ENCODE results near the gene MAP2K7. TPM values are rescaled to one million over a fixed set of nuclear protein-coding genes. Genes with fewer than 3 reads are reported as not detected.
"Not testable (repeated sequence)": the region's sequence is repeated elsewhere in the genome, so short reads cannot be mapped to it uniquely, and the experiment has no call there.

Gene MAP2K7
- total RNA-seq, 1 donor, result 21.5 TPM

DNA sequence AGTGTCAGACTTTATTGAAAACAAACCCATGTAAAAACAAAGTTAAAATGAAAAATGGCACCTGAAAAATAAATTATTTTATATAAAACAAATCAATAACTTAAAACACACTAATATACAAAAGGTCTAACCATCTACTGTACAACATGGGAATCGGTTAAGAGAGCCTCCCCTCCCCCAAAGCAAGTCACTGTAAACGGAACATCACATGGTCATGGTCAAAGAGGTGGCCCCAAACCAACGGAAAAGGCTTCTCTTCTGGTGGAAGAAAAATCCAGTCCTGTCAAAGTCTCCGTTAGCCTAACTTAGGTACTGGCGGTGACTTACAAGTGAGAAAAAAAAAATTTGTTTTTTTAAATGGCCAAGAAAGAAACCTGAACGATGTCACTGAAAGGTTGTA, 55.5 kb downstream of the MAP2K7 start:
- peak in 2 of 3 donors; percentile 18 to 57 for DNase-seq (ENCODE audit: low read depth in 2 of 3, low spot score in 2 of 3)

- DNase-seq (ENCODE audit: low read depth in 2 of 3, low spot score in 2 of 3), result not testable (repeated sequence)
Measured at GRCh38 chr19:7961082-7961481, 57.4 kb downstream of the MAP2K7 start.

DNA sequence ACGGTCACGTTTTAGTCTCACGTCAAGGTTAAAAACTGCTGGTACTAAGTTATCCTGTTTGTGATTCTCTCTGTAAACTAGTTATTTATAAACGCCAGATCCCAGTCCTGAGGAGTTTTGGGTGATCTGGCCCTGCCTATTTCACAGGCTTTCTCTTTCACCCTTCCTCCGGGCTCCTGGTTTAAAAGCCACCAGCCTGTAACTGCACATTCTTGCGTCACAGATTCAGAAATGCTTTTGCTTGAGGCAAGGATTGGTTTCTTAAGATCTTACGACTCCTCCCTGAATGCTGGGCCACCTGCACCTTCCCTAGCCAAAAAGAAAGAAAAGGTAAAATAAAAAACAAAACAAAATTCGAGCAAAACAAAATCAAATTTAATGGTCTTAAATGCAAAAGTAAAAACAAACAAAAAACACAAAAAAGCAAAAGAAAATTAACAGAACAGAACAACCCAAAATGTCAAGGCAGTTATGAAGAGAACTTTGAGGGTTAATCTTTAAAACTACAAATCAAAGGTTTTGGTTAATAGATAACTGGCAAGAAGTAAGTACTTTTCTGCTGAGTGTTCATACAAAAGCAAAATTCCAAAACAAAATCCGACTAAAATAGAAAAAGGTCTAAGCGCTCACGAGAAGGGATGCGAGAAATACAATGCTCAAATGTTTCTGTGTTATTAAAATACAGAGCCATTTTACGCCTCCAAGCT, 58.4 kb downstream of the MAP2K7 start:
- no peak for DNase-seq (ENCODE audit: low read depth in 2 of 3, low spot score in 2 of 3)

GRCh38 chr19:7962644-7963268, 59.1 kb downstream of the MAP2K7 start:
- DNase-seq (ENCODE audit: low read depth in 2 of 3, low spot score in 2 of 3), result no peak

DNA sequence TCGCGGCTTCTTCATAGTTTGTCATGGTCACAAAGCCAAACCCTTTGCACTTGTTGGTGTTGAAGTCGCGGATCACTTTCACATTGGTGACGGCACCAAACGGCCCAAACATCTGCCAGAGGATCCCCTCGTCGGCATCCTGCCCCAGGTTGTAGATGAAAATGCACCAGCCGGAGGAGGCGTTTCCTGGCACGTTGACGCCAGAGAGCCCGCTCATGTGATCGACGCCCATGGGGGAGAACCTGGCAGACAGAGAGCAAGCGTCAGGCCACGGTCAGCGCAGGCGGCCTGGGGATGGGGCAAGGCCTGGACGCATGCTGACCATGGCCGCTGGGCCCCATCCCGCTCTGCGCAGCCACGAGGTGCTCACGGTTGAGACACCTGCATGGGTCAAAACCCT, 59.9 kb downstream of the MAP2K7 start:
- DNase-seq (ENCODE audit: low read depth in 2 of 3, low spot score in 2 of 3), result no peak

Other genes starting within 250 kb of the MAP2K7 start
- 0.54 TPM for gene RETN, start 234.8 kb upstream of the MAP2K7 start, total RNA-seq
- 0.27 TPM for gene MCEMP1, start 226.8 kb upstream of the MAP2K7 start, total RNA-seq
- gene TRAPPC5, start 223.0 kb upstream of the MAP2K7 start, total RNA-seq, result 52.0 TPM
- gene FCER2, start 201.7 kb upstream of the MAP2K7 start, total RNA-seq, result 2.7 TPM
- under 0.01 TPM for gene CLEC4G, start 171.8 kb upstream of the MAP2K7 start, total RNA-seq
- gene CD209, start 156.3 kb upstream of the MAP2K7 start, total RNA-seq, result not detected
- gene CLEC4M, start 140.6 kb upstream of the MAP2K7 start, total RNA-seq, result under 0.01 TPM
- gene EVI5L, start 73.7 kb upstream of the MAP2K7 start, total RNA-seq, result 18.6 TPM
- gene PRR36, start 29.5 kb upstream of the MAP2K7 start, total RNA-seq, result under 0.01 TPM
- gene LRRC8E, start 15.4 kb upstream of the MAP2K7 start, total RNA-seq, result 0.27 TPM
- gene TGFBR3L, start 11.0 kb downstream of the MAP2K7 start, total RNA-seq, result not detected
- gene SNAPC2, start 16.5 kb downstream of the MAP2K7 start, total RNA-seq, result 11.3 TPM
- gene CTXN1, start 22.3 kb downstream of the MAP2K7 start, total RNA-seq, result 1.9 TPM
- 44.7 TPM for gene TIMM44, start 39.8 kb downstream of the MAP2K7 start, total RNA-seq
- 44.4 TPM for gene ELAVL1, start 101.8 kb downstream of the MAP2K7 start, total RNA-seq
- 0.27 TPM for gene CCL25, start 148.9 kb downstream of the MAP2K7 start, total RNA-seq
- not detected for gene FBN3, start 245.7 kb downstream of the MAP2K7 start, total RNA-seq

All from hematopoietic multipotent progenitor cell (in vitro differentiated cells).